HG02943 (cell line): ENCODE results near the gene PCDHAC2.

Source experiments
- ATAC-seq: cut with Tn5 transposase; IDR thresholded peaks from one replicate; pipeline ENCODE4 v1.9.1; 2021; ENCODE audit warnings: mild to moderate bottlenecking, low read depth, moderate library complexity; ENCODE audit not compliant: unreplicated experiment

The PCDHAC2 gene

DNA sequence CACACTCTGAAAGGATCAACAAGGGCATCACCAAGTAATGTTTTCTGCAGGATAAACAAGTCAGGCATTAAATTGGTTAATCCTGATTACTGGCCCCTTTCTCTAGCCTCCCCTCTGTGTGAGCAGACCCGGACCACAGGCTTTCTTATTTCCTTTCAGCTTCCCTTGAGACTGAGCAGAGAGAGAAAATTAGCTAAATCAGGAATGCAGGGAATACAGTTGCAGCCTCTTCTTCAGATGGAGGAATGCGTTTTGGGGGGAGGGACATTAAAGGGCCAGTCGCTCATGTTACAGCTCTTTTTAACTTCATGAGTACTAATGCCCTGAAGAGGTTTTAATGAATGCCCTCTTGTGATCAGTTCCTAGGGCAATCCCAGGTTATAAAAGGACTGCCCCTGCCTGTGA, 19.8 kb downstream of the PCDHAC2 start:
- no peak for ATAC-seq

DNA sequence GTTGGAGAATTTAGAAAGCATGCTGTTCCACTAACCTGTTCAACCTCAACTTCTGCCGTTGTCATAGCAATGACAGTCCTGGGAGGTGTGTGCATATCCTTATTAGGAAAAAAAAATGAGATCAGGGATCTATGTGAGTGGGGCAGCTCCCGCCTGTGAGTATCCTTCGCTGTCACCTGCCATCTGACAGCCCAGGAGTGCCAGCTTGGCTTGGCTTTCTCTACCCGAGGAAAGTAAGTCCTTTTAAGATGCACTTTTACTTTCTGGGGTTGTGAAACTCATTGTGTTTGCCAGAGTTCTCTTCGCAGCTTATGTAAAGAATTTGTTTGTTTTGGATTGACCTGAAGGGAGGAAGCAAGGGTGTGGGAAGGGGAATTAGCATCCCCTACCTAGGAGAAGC, 21.8 kb downstream of the PCDHAC2 start:
- ATAC-seq: no peak

GRCh38 chr5:140988608-140989007, 22.3 kb downstream of the PCDHAC2 start:
- no peak for ATAC-seq

- no peak for ATAC-seq
Observed at GRCh38 chr5:140989254-140990020, 23.2 kb downstream of the PCDHAC2 start.

GRCh38 chr5:140992828-140993227, 26.6 kb downstream of the PCDHAC2 start:
- no peak for ATAC-seq

DNA sequence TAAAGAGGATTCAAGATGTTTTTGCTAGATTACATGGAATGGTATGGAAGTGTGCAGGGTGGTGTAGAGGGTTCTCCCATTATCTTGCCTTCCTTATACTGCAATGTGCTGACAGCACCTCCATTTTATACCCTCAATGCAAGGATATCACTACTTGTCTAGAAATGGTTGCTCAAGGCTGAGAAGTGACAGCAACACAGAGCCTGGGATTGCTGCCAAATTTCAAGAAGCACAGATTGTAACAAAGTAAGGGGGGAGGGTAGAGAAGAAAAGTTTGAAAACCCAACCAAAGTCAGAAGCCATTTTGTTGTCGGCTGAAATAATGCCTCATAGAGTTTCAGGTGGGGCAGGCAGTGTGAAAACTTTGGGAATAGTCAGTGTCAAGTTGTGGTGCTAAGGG, 29.8 kb downstream of the PCDHAC2 start:
- no peak for ATAC-seq

DNA sequence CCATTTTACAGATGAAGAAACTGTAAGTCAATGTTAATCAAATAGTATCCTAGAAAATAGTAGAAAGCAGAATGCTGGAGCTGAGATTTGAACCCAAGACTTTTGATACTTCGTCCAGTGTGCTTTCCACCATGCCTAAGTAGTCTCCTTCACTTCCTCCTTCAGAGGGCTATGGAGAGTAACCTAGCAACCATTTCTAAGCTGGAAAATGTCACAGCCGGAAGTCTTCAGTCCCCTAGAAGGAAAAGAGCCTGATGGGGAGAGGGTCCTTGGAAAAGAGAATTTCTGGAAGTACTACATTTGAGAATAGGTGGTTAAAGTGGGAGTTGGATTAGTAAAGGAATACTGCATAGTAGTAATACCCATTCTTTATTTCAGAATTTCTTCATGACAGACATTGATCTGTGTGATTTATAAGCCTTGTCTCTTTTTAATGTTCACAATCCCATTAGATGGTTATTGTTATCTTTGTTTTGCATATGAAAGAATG, 32.7 kb downstream of the PCDHAC2 start:
- ATAC-seq: no peak

DNA sequence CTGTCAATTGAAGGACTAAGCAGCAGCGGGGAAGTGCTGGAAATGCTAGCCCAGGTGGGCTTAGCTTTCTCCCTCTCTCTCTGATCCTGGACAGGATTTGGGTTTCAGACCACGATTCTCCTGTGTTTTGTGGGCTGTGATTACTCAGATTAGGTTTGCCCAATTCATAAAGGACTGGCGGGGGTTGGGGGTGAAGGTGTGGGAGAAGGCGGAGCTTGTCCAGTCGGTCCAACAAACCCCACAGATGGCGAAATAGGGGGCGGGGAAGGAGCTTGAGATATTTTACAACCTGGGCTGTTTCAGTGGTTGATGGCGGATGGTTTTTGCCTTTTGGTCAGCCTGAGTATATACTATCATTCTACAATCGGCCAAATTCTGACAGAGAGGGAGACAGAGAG, 35.2 kb downstream of the PCDHAC2 start:
- no peak for ATAC-seq

GRCh38 chr5:141001844-141002604, 35.7 kb downstream of the PCDHAC2 start:
- no peak for ATAC-seq

GRCh38 chr5:141002605-141002965, 36.3 kb downstream of the PCDHAC2 start:
- no peak for ATAC-seq

DNA sequence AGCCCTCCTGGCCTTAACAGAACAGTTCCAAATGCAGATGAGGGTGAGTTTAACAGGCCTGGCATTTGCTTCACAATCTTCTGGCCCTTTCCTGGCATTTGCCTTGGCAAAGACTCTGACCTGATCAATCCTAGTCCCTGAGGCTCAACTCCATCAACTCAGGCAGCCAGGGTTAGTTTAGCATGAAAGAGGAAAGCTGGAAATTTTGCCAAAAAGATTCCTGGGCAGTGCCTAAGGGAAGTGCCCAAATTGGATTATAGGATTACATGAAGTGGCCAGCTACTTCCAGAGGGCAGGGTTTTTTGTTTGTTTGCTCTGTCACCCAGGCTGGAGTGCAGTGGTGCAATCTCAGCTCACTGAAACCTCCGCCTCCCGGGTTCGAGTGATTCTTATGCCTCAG, 36.8 kb downstream of the PCDHAC2 start:
- no peak for ATAC-seq

GRCh38 chr5:141003791-141004611, 37.7 kb downstream of the PCDHAC2 start:
- ATAC-seq: no peak

- no peak for ATAC-seq
Observed at GRCh38 chr5:141007791-141008190, 41.5 kb downstream of the PCDHAC2 start.

- ATAC-seq: no peak
Observed at GRCh38 chr5:141010047-141010793, 43.9 kb downstream of the PCDHAC2 start.

DNA sequence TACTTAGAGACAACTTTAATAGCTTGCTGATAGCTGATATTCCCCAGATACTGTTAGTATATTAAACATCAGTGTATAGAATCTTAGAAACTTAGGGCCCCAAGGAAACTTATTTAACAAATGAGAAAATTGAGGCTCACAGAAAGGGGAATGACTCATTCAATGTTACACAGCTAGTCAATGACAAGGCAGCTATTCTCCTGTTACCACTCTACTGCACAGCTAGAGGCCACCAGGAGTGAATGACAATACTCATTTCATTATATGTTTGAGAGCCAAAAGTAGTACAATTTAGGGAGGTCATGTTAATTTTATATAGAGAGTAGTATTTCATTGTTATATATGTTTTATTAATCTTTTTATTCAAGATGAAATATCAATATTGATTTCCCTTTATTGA, 51.7 kb downstream of the PCDHAC2 start:
- no peak for ATAC-seq
